ENCODE results near the gene OR10G3. TPM values are rescaled to one million over a fixed set of nuclear protein-coding genes. Genes with fewer than 3 reads are reported as not detected.
"Not testable (repeated sequence)": the region's sequence is repeated elsewhere in the genome, so short reads cannot be mapped to it uniquely, and the experiment has no call there.

The OR10G3 gene
- total and polyA plus RNA-seq, 2 experiments from 2014 or later, result not detected

DNA sequence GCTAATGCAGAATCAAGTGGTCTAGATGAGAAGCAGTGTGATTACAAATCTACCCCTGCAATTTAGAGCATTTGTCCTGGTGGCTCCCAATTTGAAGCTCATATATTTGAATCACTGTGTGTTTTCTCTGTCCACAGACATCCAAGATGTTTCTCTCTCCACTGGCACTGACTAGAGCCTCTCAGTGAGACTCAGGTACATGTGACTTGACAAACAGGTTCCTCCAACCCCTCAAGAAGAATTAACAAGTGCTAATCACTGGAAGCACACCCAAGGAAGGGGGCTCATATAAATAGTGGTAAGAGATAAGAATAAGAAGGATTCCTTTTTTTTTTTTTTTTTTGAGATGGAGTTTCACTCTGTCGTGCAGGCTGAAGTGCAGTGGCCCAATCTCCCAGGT is 34.4 kb upstream of the OR10G3 start:
- Mint-ChIP-seq H3K36me3 (ENCODE audit: low read depth) (no peaks in the 10 kb centered on the region; the same call in 2 of the 3 replicates), H3K27ac (peak overlapping the region; percentile 49), H3K9me3 (no peaks in the 10 kb centered on the region; the same call in 2 of the 3 replicates), H3K27me3 (ENCODE audit: insufficient read depth, low read depth, poor library complexity) (peaks cover 4% of the 10 kb centered on the region), H3K4me1 (peaks cover 20% of the 10 kb centered on the region), H3K4me3 (no peak overlapping the region)
- Histone ChIP-seq H3K4me2 (no peak overlapping the region), H2AFZ (no peak overlapping the region), H3K9me2 (ENCODE audit: insufficient read depth) (no peaks in the 10 kb centered on the region), H3K27ac (ENCODE audit: low read depth) (no peak overlapping the region), H4K20me1 (replicated peaks; ENCODE audit: insufficient read depth) (no peaks in the 10 kb centered on the region), H3K36me3 (ENCODE audit: insufficient read depth) (no peaks in the 10 kb centered on the region), H3K79me2 (replicated peaks; ENCODE audit: insufficient read depth) (no peaks in the 10 kb centered on the region), H3K4me3 (no peak overlapping the region), H3K4me1 (ENCODE audit: insufficient read depth) (peaks cover 17% of the 10 kb centered on the region), H3K27me3 (ENCODE audit: insufficient read depth) (no peaks in the 10 kb centered on the region), H3F3A (replicated peaks; ENCODE audit: low read depth) (no peaks in the 10 kb centered on the region)
- ATAC-seq (peak; percentile 63), DNase-seq (ENCODE audit: low spot score) (peak; percentile 38)
- TF ChIP-seq, protein P1, sequence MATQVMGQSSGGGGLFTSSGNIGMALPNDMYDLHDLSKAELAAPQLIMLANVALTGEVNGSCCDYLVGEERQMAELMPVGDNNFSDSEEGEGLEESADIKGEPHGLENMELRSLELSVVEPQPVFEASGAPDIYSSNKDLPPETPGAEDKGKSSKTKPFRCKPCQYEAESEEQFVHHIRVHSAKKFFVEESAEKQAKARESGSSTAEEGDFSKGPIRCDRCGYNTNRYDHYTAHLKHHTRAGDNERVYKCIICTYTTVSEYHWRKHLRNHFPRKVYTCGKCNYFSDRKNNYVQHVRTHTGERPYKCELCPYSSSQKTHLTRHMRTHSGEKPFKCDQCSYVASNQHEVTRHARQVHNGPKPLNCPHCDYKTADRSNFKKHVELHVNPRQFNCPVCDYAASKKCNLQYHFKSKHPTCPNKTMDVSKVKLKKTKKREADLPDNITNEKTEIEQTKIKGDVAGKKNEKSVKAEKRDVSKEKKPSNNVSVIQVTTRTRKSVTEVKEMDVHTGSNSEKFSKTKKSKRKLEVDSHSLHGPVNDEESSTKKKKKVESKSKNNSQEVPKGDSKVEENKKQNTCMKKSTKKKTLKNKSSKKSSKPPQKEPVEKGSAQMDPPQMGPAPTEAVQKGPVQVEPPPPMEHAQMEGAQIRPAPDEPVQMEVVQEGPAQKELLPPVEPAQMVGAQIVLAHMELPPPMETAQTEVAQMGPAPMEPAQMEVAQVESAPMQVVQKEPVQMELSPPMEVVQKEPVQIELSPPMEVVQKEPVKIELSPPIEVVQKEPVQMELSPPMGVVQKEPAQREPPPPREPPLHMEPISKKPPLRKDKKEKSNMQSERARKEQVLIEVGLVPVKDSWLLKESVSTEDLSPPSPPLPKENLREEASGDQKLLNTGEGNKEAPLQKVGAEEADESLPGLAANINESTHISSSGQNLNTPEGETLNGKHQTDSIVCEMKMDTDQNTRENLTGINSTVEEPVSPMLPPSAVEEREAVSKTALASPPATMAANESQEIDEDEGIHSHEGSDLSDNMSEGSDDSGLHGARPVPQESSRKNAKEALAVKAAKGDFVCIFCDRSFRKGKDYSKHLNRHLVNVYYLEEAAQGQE (IDR thresholded peaks at IDR 0.05; ENCODE audit: unreplicated experiment), result no peak
- TF ChIP-seq CREB1 (CRISPR knock-in tag; IDR thresholded peaks at IDR 0.05; ENCODE audit: low read depth), result no peak

GRCh38 chr14:21612324-21612723 is 32.4 kb upstream of the OR10G3 start:
- H3K36me3 ChIP-seq (ENCODE audit: insufficient read depth), result no peaks in the 10 kb centered on the region
- no peaks in the 10 kb centered on the region for H3F3A ChIP-seq (replicated peaks; ENCODE audit: low read depth)
- H3K27me3 Mint-ChIP-seq (ENCODE audit: insufficient read depth, low read depth, poor library complexity), result peaks cover 5% of the 10 kb centered on the region
- no peaks in the 10 kb centered on the region for H3K9me2 ChIP-seq (ENCODE audit: insufficient read depth)
- H3K9me3 Mint-ChIP-seq, result no peaks in the 10 kb centered on the region; the same call in 2 of the 3 replicates
- TF ChIP-seq ZNF331 (CRISPR knock-in tag; IDR thresholded peaks at IDR 0.05; ENCODE audit: low read depth), result no peak
- peak in 1 of 2 experiments; percentile 37; a peak in 2 of 4 replicates for TF ChIP-seq CTCF (conservative IDR thresholded peaks at IDR 0.05; ENCODE audit: low read depth in 2 of 2)
- no peaks in the 10 kb centered on the region for H3K79me2 ChIP-seq (replicated peaks; ENCODE audit: insufficient read depth)
- H3K4me3 ChIP-seq, result no peak overlapping the region
- H3K4me2 ChIP-seq, result no peak overlapping the region
- no peak overlapping the region for H3K27ac Mint-ChIP-seq
- H3K4me1 ChIP-seq (ENCODE audit: insufficient read depth), result peaks cover 11% of the 10 kb centered on the region
- H3K27me3 ChIP-seq (ENCODE audit: insufficient read depth), result no peaks in the 10 kb centered on the region
- ATAC-seq (no peak), DNase-seq (ENCODE audit: low spot score) (peak; percentile 7)
- H3K27ac ChIP-seq (ENCODE audit: low read depth), result no peak overlapping the region
- H3K4me3 Mint-ChIP-seq, result no peak overlapping the region
- no peaks in the 10 kb centered on the region for H4K20me1 ChIP-seq (replicated peaks; ENCODE audit: insufficient read depth)
- H2AFZ ChIP-seq, result peak overlapping the region; percentile 40
- H3K36me3 Mint-ChIP-seq (ENCODE audit: low read depth), result no peaks in the 10 kb centered on the region; the same call in 2 of the 3 replicates
- H3K4me1 Mint-ChIP-seq, result peaks cover 16% of the 10 kb centered on the region

DNA sequence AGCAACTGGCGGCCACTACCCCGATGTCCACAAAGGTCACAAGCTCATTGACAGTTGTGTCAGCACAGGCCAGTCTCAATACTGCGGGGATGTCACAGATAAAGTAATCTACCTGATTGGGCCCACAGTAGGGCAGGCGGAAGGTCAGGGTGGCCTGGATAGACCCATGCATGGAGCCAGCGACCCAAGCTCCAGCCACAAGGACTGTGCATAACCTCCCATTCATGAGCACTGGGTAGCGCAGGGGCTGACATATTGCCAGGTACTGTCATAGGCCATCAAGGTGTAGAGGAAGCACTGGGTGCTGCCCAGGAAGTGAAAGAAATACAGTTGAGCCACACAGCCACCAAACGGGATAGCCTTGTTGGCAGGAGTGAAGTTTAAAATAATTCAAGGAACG is 22.3 kb upstream of the OR10G3 start:
- H3K27ac Mint-ChIP-seq; ATAC-seq; H3K27me3 ChIP-seq (ENCODE audit: insufficient read depth); H3K4me2 ChIP-seq; H3K27me3 Mint-ChIP-seq (ENCODE audit: insufficient read depth, low read depth, poor library complexity); H3K4me1 ChIP-seq (ENCODE audit: insufficient read depth); H2AFZ ChIP-seq; H3K9me2 ChIP-seq (ENCODE audit: insufficient read depth); H3K4me1 Mint-ChIP-seq; H3K4me3 ChIP-seq; H3K4me3 Mint-ChIP-seq; H3K36me3 Mint-ChIP-seq (ENCODE audit: low read depth); DNase-seq (ENCODE audit: low spot score); H3K9me3 Mint-ChIP-seq; H3F3A ChIP-seq (replicated peaks; ENCODE audit: low read depth); H3K27ac ChIP-seq (ENCODE audit: low read depth); H4K20me1 ChIP-seq (replicated peaks; ENCODE audit: insufficient read depth); H3K79me2 ChIP-seq (replicated peaks; ENCODE audit: insufficient read depth); H3K36me3 ChIP-seq (ENCODE audit: insufficient read depth): not testable (repeated sequence)

All from GM23338 (cell line).